Mesothelial cell of epicardium (in vitro differentiated cells): ENCODE results near the gene NKX6-1. TPM values are rescaled to one million over a fixed set of nuclear protein-coding genes. Genes with fewer than 3 reads are reported as not detected.
A peak's percentile ranks its signal among the peaks of the same experiment; 100 is the strongest.

ENCODE experiments used
- DNase-seq, 2 experiments: peaks; one replicate each; pipeline ENCODE4 v3.0.0; 2021; ENCODE audit warnings: low spot score in 2 of 2; ENCODE audit not compliant: unreplicated experiment in 2 of 2
- H3K27ac Mint-ChIP-seq: 2 replicates; pipeline ENCODE4 v1.8.0; 2021; ENCODE audit warnings: mixed read lengths
- H3K27me3 Mint-ChIP-seq: 2 replicates; pipeline ENCODE4 v1.8.0; 2021; ENCODE audit warnings: low read depth, mixed read lengths
- H3K36me3 Mint-ChIP-seq: 2 replicates; pipeline ENCODE4 v1.8.0; 2021; ENCODE audit warnings: mixed read lengths
- H3K4me1 Mint-ChIP-seq: 2 replicates; pipeline ENCODE4 v1.8.0; 2021; ENCODE audit warnings: mixed read lengths
- H3K4me3 Mint-ChIP-seq: 2 replicates; pipeline ENCODE4 v1.8.0; 2021; ENCODE audit warnings: mild to moderate bottlenecking, moderate library complexity, mixed read lengths
- H3K9me3 Mint-ChIP-seq: 2 replicates; pipeline ENCODE4 v1.8.0; 2021; ENCODE audit warnings: mixed read lengths
- CTCF ChIP-seq: fragments of 200-600 bp; sonication (generic); IDR thresholded peaks from one replicate; pipeline ENCODE4 v1.5.0; 2021; ENCODE audit warnings: antibody characterized with exemption; ENCODE audit not compliant: unreplicated experiment
- total RNA-seq: library from RNA; stranded (reverse); gene quantifications from 3 replicates; pipeline ENCODE4 v1.2.1, GENCODE V29; 2021

The NKX6-1 gene
- total RNA-seq, 1 donor from 2014 or later, result not detected

GRCh38 chr4:84482564-84483563 lies 16.2 kb downstream of the NKX6-1 start:
- no peaks in the 10 kb centered on the region for H3K9me3 Mint-ChIP-seq
- DNase-seq, result no peak
- no peak overlapping the region for H3K4me3 Mint-ChIP-seq
- peak; percentile 28 for TF ChIP-seq CTCF
- peaks cover 9% of the 10 kb centered on the region for H3K4me1 Mint-ChIP-seq
- peaks cover 96% of the 10 kb centered on the region for H3K27me3 Mint-ChIP-seq
- no peak overlapping the region for H3K27ac Mint-ChIP-seq
- H3K36me3 Mint-ChIP-seq, result no peaks in the 10 kb centered on the region

GRCh38 chr4:84481860-84482245 lies 17.2 kb downstream of the NKX6-1 start:
- Mint-ChIP-seq H3K4me3 (no peak overlapping the region), H3K27ac (no peak overlapping the region), H3K36me3 (no peaks in the 10 kb centered on the region), H3K27me3 (peaks cover 96% of the 10 kb centered on the region), H3K4me1 (peaks cover 9% of the 10 kb centered on the region), H3K9me3 (no peaks in the 10 kb centered on the region)
- TF ChIP-seq CTCF, result no peak
- no peak for DNase-seq

GRCh38 chr4:84481077-84481859 lies 17.8 kb downstream of the NKX6-1 start:
- Mint-ChIP-seq H3K36me3 (no peaks in the 10 kb centered on the region), H3K4me3 (peak overlapping the region; percentile 24), H3K27ac (no peak overlapping the region), H3K9me3 (no peaks in the 10 kb centered on the region), H3K4me1 (peaks cover 9% of the 10 kb centered on the region), H3K27me3 (peaks cover 96% of the 10 kb centered on the region)
- no peak for DNase-seq
- no peak for TF ChIP-seq CTCF

- H3K27ac Mint-ChIP-seq, result no peak overlapping the region
- peaks cover 9% of the 10 kb centered on the region for H3K4me1 Mint-ChIP-seq
- no peak for DNase-seq
- no peak overlapping the region for H3K4me3 Mint-ChIP-seq
- H3K36me3 Mint-ChIP-seq, result no peaks in the 10 kb centered on the region
- TF ChIP-seq CTCF, result no peak
- peaks cover 89% of the 10 kb centered on the region for H3K27me3 Mint-ChIP-seq
- H3K9me3 Mint-ChIP-seq, result no peaks in the 10 kb centered on the region
Measured at GRCh38 chr4:84480082-84480481, 19.0 kb downstream of the NKX6-1 start.

GRCh38 chr4:84479663-84480062 lies 19.4 kb downstream of the NKX6-1 start:
- H3K36me3 Mint-ChIP-seq, result no peaks in the 10 kb centered on the region
- H3K27ac Mint-ChIP-seq, result no peak overlapping the region
- no peaks in the 10 kb centered on the region for H3K9me3 Mint-ChIP-seq
- no peak for TF ChIP-seq CTCF
- no peak overlapping the region for H3K4me3 Mint-ChIP-seq
- no peak for DNase-seq
- H3K27me3 Mint-ChIP-seq, result peaks cover 87% of the 10 kb centered on the region
- H3K4me1 Mint-ChIP-seq, result peaks cover 9% of the 10 kb centered on the region
